Measurements from ENCODE around the gene VSTM4.

The VSTM4 gene

DNA sequence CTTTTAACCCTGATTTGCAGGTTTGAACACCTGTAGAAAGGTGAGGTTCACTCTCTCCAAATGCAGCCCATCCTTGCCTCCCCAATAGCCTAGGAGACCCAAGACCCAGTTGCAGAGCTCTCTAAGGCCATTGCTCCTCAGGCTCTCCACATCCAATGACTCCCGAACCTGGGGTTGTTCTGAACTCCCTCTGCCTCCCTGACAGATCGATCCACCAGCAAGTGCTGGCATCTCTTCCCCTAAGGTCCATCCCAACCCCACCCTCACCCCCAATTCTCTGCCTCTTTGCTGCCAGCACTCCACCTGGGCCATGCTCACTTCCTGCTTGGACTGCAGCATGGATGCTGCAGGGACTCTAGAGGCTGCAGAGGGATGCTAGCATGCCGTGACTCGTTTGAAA lies 37.8 kb upstream of the VSTM4 start:
- Histone ChIP-seq H3K4me3 (ENCODE audit: low read length) (no peak overlapping the region), H3K9me3 (ENCODE audit: low read length) (no peaks in the 10 kb centered on the region), H3K36me3 (ENCODE audit: insufficient read depth, low read length) (no peaks in the 10 kb centered on the region), H3K4me1 (ENCODE audit: insufficient read depth, low read length) (no peaks in the 10 kb centered on the region), H3K27me3 (ENCODE audit: insufficient read depth, low read length) (peaks cover 5% of the 10 kb centered on the region), H2AFZ (ENCODE audit: low read depth, low read length) (no peak overlapping the region)

DNA sequence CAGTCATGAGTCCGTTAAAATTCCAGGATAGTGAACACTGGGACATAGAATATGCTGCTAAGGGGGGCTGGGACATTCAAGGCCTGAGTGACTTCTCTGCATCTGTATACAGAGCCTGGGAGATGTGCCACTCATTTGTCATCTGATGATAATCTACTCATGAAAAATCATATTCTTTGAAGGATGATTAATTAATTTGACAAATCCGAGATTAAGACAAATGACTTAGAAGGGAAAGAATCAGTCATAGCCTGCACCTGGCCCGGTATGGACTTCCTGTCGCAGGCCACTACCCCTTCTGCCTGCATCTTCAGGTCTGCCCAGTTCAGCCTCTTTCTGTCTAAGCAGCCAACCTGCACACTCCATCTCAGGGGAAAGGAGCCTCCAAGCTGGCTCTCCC lies 37.3 kb upstream of the VSTM4 start:
- Histone ChIP-seq H3K4me3 (ENCODE audit: low read length) (no peak overlapping the region), H3K4me1 (ENCODE audit: insufficient read depth, low read length) (no peaks in the 10 kb centered on the region), H3K36me3 (ENCODE audit: insufficient read depth, low read length) (no peaks in the 10 kb centered on the region), H3K27me3 (ENCODE audit: insufficient read depth, low read length) (peaks cover 5% of the 10 kb centered on the region), H3K9me3 (ENCODE audit: low read length) (no peaks in the 10 kb centered on the region), H2AFZ (ENCODE audit: low read depth, low read length) (no peak overlapping the region)

DNA sequence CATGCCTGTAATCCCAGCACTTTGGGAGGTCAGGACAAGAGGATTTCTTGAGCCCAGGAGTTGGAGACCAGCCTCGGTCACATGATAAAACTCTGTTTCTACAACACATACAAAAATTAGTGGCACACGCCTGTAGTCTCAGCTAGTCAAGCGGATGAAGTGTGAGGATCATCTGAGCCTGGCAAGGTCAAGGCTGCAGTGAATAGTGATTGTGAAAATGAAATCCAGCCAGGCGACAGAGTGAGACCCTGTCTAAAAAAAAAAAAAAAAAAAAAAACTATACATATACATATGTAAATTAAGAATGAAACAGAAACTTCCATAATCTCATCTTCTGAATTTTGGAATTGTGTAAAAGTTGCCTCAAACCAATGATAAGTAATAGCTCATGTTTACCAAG lies 36.7 kb upstream of the VSTM4 start:
- Histone ChIP-seq H2AFZ (ENCODE audit: low read depth, low read length) (no peak overlapping the region), H3K27me3 (ENCODE audit: insufficient read depth, low read length) (peaks cover 5% of the 10 kb centered on the region)

DNA sequence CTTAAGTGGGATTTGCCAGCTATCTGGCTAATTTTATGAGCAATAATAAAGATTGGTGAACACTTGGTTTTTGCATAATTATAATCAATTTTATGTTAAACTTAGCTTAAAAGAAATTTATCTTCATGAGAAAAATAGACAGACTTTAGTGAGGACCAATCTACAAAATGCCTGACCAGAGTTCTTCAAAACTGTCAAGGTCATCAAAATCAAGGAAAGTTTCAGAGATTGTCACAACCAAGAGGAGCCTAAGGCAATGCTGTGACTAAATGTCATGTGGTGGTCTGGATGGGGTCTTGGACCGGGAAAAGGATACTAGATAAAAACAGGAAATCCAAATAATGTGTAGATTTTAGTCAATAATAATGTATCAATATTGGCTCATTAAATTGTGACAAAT lies 36.2 kb upstream of the VSTM4 start:
- Histone ChIP-seq H3K9me3 (ENCODE audit: low read length) (no peaks in the 10 kb centered on the region), H3K27me3 (ENCODE audit: insufficient read depth, low read length) (peaks cover 5% of the 10 kb centered on the region), H3K36me3 (ENCODE audit: insufficient read depth, low read length) (no peaks in the 10 kb centered on the region), H3K4me1 (ENCODE audit: insufficient read depth, low read length) (no peaks in the 10 kb centered on the region), H2AFZ (ENCODE audit: low read depth, low read length) (no peak overlapping the region), H3K4me3 (ENCODE audit: low read length) (no peak overlapping the region)

More for the DNA sequence above, 36.7 kb upstream of the VSTM4 start:
- Histone ChIP-seq H3K9me3 (ENCODE audit: low read length) (no peaks in the 10 kb centered on the region), H3K4me3 (ENCODE audit: low read length) (no peak overlapping the region), H3K36me3 (ENCODE audit: insufficient read depth, low read length) (no peaks in the 10 kb centered on the region), H3K4me1 (ENCODE audit: insufficient read depth, low read length) (no peaks in the 10 kb centered on the region)

GRCh38 chr10:49151025-49151445 lies 35.7 kb upstream of the VSTM4 start:
- no peak overlapping the region for H3K4me3 ChIP-seq (ENCODE audit: low read length)
- H3K36me3 ChIP-seq (ENCODE audit: insufficient read depth, low read length): no peaks in the 10 kb centered on the region
- no peaks in the 10 kb centered on the region for H3K9me3 ChIP-seq (ENCODE audit: low read length)
- no peak overlapping the region for H2AFZ ChIP-seq (ENCODE audit: low read depth, low read length)
- no peaks in the 10 kb centered on the region for H3K4me1 ChIP-seq (ENCODE audit: insufficient read depth, low read length)
- H3K27me3 ChIP-seq (ENCODE audit: insufficient read depth, low read length): peaks cover 5% of the 10 kb centered on the region

DNA sequence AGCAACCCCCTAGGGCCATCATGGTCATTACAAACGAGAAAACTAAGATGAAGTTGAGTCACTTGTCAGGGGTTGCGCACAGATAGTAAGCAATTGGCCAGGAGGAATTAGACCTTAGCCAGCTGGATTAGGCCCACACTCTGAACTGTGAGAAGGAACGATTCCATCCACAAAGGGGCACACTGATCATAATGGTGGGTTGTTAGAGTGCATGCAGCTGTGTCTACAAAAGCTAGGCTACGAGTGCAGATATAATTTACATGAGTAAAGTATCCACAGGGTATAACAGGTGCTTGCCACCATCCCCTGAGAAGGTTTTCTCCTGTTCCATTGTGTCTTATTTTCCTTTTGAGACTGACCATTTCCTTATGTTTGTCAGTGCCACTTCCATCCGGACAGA lies 35.1 kb upstream of the VSTM4 start:
- Histone ChIP-seq H3K27me3 (ENCODE audit: insufficient read depth, low read length) (peaks cover 5% of the 10 kb centered on the region), H2AFZ (ENCODE audit: low read depth, low read length) (no peak overlapping the region), H3K4me1 (ENCODE audit: insufficient read depth, low read length) (no peaks in the 10 kb centered on the region), H3K9me3 (ENCODE audit: low read length) (no peaks in the 10 kb centered on the region), H3K36me3 (ENCODE audit: insufficient read depth, low read length) (no peaks in the 10 kb centered on the region), H3K4me3 (ENCODE audit: low read length) (no peak overlapping the region)

- Histone ChIP-seq H3K4me3 (ENCODE audit: low read length) (no peak overlapping the region), H3K4me1 (ENCODE audit: insufficient read depth, low read length) (no peaks in the 10 kb centered on the region), H3K9me3 (ENCODE audit: low read length) (no peaks in the 10 kb centered on the region), H2AFZ (ENCODE audit: low read depth, low read length) (no peak overlapping the region), H3K36me3 (ENCODE audit: insufficient read depth, low read length) (no peaks in the 10 kb centered on the region), H3K27me3 (ENCODE audit: insufficient read depth, low read length) (peaks cover 5% of the 10 kb centered on the region)
These were observed 34.6 kb upstream of the VSTM4 start for GRCh38 chr10:49149881-49150280.

DNA sequence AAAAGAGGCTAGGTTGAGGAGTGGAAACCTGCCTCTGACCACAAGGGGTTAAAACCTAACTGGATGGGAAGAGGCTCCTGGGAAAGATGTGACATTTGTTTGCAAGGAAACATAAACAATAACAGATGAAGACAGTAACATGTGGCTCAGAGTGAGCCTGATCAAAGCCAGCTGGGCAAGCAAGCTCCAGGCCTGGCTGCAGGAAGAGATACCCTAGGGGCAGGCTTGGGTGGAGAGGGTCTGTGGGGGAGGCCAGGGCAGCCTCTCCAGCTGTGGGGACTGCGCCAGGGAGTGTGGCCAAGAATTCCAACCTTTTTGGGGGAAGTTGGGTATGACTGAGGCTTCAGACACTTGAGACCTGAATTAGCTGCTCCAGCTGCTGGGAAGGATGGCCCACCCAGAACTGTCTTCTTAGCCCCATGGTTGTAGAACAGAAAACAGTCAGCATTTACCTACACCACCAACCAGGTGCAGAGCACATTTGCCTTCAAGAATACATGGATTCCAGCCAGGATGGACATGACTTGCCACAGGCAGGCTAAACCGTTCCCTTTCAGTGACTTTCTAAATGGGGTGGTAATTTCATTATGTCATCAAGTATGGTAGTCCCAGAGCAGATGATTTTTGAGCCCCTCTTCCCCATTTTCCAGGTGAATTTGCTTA lies 28.9 kb upstream of the VSTM4 start:
- no peaks in the 10 kb centered on the region for H3K27me3 ChIP-seq (ENCODE audit: insufficient read depth, low read length)
- H3K36me3 ChIP-seq (ENCODE audit: insufficient read depth, low read length): no peaks in the 10 kb centered on the region
- no peak overlapping the region for H3K4me3 ChIP-seq (ENCODE audit: low read length)
- no peaks in the 10 kb centered on the region for H3K9me3 ChIP-seq (ENCODE audit: low read length)
- H3K4me1 ChIP-seq (ENCODE audit: insufficient read depth, low read length): no peaks in the 10 kb centered on the region
- H2AFZ ChIP-seq (ENCODE audit: low read depth, low read length): no peak overlapping the region

DNA sequence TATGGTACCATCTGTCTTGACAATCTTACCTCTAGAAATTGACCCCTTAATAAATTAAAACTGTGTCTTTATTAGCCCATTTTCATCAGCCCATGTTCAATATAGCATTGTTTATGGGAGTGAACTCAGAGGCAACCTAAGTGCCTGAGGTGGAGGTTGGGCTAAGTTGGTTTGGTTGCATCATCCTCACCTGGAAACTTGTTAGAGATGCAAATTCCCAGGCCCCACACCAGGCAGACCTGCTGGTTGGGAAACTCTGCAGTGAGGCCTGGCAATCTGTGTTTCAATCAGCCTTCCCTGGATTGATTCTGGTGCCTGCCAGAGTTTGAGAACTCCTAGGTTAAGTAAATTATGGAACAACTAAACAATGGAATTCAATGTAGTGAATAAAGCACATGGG lies 27.9 kb upstream of the VSTM4 start:
- H3K9me3 ChIP-seq (ENCODE audit: low read length): no peaks in the 10 kb centered on the region
- no peaks in the 10 kb centered on the region for H3K4me1 ChIP-seq (ENCODE audit: insufficient read depth, low read length)
- H3K36me3 ChIP-seq (ENCODE audit: insufficient read depth, low read length): no peaks in the 10 kb centered on the region
- no peak overlapping the region for H3K4me3 ChIP-seq (ENCODE audit: low read length)
- H2AFZ ChIP-seq (ENCODE audit: low read depth, low read length): no peak overlapping the region
- H3K27me3 ChIP-seq (ENCODE audit: insufficient read depth, low read length): no peaks in the 10 kb centered on the region

DNA sequence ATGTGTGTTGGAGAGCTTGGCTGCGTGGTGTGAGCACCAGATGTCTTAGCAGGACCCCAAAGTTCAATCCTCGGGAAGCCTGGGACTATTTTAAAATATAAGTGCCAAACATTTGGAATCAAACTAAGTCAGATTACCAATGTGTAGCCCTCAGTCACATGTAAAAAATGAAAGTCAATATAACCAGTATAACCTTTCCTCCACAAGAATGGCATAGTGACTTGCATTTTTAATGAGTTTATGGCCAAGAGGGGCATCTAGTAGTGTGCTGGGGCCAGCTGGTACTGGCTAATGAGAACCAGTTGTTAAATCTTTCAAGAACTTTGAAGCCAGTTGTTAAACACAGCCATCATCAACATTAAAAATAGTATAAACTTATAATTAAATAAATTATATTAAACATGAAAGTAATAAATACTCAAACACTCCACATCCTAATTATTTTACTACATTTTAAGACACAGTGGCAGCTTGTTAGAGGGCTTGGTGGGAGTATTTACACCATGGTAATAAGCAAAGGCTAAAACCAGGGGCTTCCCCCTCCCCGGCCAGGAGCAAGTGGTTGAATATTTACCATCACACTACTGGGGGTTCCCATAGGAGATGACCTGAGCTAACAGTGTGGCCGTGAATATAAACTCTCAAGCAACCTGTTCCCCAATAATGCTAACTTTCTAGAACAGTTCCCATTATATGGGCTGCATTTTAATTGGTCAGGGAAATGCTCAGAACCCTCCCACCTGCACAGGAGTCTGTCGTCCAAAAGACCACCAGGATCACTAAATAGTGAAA lies 26.4 kb upstream of the VSTM4 start:
- no peak overlapping the region for H3K4me3 ChIP-seq (ENCODE audit: low read length)
- H3K36me3 ChIP-seq (ENCODE audit: insufficient read depth, low read length): no peaks in the 10 kb centered on the region
- no peaks in the 10 kb centered on the region for H3K4me1 ChIP-seq (ENCODE audit: insufficient read depth, low read length)
- H3K9me3 ChIP-seq (ENCODE audit: low read length): no peaks in the 10 kb centered on the region
- H3K27me3 ChIP-seq (ENCODE audit: insufficient read depth, low read length): no peaks in the 10 kb centered on the region
- no peak overlapping the region for H2AFZ ChIP-seq (ENCODE audit: low read depth, low read length)

DNA sequence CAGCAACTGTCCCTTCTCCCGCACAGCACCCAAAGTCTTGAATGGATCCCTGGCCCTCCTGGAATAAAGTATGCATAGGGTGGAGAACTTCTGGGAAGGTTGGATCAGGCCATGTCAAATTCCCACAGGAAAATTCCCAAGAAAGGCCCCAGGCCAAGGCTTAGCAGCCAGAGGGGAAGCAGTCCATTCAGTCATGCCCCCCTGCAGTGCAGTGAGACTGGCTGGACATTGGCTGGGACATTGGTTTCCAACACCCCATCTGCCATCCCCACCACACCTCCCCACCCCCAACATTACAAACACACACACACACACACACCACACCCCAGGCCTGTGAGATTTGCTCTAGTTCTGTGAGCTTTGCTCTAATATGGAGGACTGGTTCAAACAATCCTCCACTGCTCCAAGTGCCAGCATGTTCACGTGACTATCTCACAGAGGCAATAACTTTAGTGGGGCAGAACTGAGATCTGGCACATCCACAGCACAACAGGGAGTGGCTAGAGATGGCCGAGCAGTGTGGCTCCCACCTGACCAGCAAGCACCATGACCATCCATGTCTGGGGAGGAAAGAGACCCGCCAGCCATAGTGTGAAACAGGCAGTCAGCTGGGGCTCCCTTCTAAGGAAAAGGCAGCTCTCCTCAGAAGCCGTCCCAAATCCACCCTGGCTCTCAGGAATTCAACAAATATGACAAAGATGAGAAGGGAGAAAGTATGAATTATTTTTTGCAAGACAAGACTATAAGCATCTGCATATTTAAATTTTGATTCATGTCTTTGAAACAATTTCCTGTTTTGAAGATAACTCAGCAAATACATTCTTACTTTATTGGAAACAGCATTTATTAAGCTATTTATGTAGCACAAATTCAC lies 25.2 kb upstream of the VSTM4 start:
- no peak overlapping the region for H2AFZ ChIP-seq (ENCODE audit: low read depth, low read length)
- no peaks in the 10 kb centered on the region for H3K9me3 ChIP-seq (ENCODE audit: low read length)
- no peaks in the 10 kb centered on the region for H3K27me3 ChIP-seq (ENCODE audit: insufficient read depth, low read length)
- H3K36me3 ChIP-seq (ENCODE audit: insufficient read depth, low read length): no peaks in the 10 kb centered on the region
- no peaks in the 10 kb centered on the region for H3K4me1 ChIP-seq (ENCODE audit: insufficient read depth, low read length)
- H3K4me3 ChIP-seq (ENCODE audit: low read length): no peak overlapping the region

- no peak overlapping the region for H3K4me3 ChIP-seq (ENCODE audit: low read length)
- no peak overlapping the region for H2AFZ ChIP-seq (ENCODE audit: low read depth, low read length)
- H3K4me1 ChIP-seq (ENCODE audit: insufficient read depth, low read length): no peaks in the 10 kb centered on the region
- H3K9me3 ChIP-seq (ENCODE audit: low read length): no peaks in the 10 kb centered on the region
- H3K27me3 ChIP-seq (ENCODE audit: insufficient read depth, low read length): no peaks in the 10 kb centered on the region
- no peaks in the 10 kb centered on the region for H3K36me3 ChIP-seq (ENCODE audit: insufficient read depth, low read length)
These were observed 24.5 kb upstream of the VSTM4 start for GRCh38 chr10:49139846-49140195.
